HG03097 (cell line): ENCODE measurements around the gene GPN2.
A peak's percentile ranks its signal among the peaks of the same experiment; 100 is the strongest.
"Not testable (repeated sequence)": the region's sequence is repeated elsewhere in the genome, so short reads cannot be mapped to it uniquely, and the experiment has no call there.

ENCODE experiments used
- ATAC-seq: cut with Tn5 transposase; IDR thresholded peaks from one replicate; pipeline ENCODE4 v1.9.1; 2021; ENCODE audit not compliant: unreplicated experiment, low FRiP score

Gene GPN2

DNA sequence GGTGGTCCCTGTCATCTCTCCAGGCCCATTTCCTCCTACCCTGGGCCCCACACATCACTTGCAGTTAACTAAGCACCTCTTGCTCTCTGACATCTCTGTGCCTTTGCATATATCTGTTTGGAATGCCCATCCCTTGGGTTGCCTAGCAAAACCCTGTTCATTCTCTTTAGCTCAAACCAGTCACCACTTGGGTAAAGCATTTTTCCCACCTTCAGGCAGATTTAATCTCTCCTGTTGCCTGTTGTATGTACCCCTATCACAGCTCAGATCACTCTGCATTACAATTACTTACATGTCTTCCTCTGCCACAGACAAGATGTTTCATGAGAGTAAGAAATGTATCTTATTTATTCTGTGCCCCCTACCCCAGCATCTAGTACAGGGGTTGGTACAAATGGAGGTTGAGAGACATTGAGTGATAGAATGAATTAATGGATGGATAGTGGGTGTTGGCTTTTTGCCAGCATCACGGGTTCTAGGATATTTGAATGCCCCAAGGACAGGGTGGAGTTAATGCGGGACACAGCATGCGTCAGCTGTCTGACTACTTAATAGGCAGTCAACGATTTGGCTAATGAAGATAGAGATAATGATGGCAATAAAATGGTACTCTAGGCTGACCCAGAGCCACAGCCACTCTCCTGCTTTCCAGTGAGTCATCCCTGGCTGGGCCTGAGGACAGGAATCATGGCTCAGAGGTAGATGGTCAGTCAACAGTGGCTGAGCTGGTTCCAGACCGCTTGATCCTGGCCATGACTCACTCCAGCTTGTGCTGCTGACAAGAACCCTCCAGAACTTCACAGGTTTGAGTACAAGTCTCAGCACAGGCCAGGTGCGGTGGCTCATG is 17.2 kb upstream of the GPN2 start:
- ATAC-seq: no peak

DNA sequence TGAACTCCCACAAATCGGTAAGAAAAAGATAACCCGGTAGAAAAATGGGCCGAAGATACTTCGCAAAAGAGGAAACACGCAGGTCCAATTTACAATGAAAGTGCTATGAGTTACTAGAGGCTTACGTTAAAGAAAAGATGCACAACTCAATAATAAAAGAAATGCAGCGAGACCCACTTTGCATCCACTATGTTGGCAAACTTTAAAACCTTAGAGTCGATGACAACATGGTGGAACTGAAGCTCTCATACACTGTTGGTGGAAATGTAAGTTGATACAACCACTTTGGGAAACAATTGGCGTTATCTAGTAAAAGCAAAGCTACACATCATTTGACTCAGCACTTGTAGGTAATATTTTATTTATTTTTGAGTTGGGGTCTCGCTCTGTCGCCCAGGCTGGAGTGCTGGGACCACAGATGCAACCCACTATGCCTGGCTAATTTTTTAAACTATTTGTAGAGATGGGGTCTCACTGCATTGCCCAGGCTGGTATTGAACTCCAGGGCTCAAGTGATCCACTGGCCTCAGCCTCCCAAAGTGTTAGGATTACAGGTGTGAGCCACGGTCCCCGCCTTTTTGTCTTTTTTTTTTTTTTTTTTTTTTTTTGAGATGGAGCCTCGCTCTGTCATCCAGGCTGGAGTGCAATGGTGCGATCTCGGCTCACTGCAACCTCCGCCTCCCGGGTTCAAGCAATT is 10.9 kb upstream of the GPN2 start:
- ATAC-seq: no peak

DNA sequence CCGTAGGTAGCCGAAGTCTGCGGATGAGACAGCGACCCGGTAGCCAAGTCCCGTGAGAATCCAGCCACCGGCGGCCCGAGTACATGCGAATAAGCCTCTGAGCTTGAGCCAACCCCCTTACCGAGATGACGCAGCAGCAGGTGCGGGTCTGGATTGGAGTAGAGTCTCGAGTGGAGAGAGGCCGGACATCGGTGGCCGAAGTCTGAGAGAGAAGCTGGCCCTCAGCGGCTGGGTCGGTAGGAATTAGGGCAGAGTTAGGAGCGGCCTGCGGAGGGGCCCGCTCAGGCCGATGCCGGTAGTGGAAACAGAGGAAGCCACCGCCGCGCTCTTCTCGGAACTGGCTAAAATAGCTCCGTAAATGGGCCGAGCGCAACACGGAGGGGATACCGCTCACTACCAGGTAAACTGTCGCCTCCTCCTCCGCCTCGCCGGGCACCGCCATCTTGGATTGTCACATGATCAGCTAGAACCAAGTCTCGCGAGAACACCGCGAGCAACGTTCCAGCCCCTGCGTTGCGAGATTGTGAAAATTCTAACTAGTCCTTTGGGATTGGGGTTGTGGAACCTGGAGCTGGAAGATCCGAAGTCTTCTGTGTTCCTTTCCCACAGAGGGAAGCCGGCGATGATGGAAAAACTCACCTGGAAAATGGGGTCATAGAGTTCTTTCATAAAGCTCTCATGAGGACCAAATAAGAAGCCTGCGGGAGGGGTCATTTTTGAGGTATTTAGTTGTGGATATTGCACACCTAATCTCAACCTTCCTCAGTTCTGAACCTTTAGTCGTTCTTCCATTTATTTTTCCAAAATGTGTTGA is 10.1 kb upstream of the GPN2 start, which contains the start of gene GPATCH3:
Gene GPATCH3, minus strand, starts transcription at position 467 of the 814 bp plus-strand sequence. Its CDS starts 25 bp downstream, at position 442.
- ATAC-seq: peak; percentile 80

DNA sequence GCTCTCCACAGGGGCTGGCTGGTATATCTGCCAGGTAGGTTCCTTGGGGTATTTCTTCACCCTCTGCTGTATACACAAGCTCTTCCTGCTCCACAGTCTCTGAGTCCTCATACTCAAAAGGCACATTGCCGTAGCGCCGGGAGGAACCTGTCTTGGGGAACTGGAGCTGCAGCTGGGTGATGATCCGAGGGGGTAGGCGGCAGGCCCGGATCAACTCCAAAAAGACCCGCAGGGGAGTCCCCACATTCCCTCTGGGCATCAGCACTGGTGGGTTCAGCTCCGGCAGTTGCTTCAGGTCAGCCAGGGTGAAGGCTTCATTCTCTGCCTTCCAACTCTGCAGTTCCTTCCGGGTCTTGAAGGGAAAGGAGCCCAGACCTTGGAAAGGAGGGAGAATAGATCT is 7.3 kb upstream of the GPN2 start:
- ATAC-seq: no peak

DNA sequence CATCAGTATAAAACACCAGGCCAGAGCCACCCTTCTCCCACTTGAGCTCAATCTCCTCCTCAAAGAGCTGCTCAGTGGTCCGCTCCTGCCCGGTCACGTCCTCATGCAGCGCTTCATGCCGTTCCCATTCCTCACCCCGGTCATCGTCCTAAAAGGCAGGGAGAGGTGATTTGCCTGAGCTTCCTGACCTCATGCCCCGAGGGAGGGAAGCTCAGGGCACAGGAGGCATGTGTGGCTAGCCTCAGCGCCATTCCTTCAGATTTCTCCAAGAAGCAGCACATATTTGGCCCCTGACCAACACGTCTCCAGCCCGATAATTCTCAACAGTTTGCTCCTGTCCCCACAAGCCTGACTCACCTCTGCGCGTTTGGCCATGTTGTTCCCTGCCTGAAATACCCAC is 4.2 kb upstream of the GPN2 start:
- ATAC-seq: no peak

DNA sequence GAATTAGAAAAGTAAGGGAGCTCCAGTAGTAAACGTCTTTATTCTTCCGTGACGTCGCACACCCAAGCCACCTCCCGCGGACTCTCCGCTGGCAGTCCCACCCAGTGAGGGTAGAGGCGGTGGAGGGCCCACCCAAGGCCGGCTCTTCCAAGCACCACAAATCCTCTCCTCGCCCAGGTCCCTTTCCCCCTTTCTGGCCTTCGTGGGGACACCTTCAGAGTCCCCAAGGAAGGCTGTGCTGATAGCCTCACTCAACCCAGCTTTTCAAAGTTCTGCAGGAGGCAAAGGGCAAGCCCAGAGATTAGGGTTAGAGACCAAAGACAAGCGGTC is 349 bp upstream of the GPN2 start:
- ATAC-seq: peak; percentile 26

DNA sequence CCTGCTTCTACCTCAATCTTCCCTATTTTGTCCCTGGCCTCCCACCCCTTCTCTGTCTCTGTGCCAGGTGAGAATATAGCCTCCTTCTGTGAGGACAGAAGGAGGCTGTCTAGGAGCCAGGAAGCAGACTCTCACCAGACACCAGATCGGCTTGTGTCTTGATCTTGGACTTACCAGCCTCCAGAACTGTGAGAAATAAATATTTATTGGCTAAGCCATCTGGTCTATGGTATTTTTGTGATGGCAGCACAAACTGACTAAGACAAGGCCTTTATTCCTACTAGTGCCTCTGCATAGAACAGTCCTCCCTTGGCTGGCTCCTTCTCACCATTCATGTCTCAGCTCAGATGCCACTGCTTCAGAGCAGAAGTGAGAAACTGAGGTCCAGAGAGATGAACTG is 1.9 kb downstream of the GPN2 start:
- no peak for ATAC-seq

DNA sequence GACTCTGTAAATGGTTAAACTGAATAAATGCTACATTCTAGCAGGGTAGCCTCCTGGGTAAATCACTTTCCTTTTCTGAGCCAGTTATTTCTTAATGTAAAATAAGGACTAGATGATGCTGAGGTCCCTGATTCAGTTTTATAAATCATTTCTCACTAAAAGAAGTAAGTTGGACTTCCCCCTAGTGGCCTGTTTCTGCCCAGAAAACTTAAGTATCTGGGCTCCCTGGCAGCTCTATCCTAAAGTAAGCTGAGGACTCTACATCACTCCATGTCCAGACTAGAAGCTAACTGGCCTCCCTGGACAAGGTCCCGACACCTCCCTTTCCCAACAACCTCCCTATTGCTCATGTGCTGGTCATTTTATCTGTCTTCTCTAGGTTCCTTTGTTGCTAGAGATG is 3.0 kb downstream of the GPN2 start:
- ATAC-seq: no peak

DNA sequence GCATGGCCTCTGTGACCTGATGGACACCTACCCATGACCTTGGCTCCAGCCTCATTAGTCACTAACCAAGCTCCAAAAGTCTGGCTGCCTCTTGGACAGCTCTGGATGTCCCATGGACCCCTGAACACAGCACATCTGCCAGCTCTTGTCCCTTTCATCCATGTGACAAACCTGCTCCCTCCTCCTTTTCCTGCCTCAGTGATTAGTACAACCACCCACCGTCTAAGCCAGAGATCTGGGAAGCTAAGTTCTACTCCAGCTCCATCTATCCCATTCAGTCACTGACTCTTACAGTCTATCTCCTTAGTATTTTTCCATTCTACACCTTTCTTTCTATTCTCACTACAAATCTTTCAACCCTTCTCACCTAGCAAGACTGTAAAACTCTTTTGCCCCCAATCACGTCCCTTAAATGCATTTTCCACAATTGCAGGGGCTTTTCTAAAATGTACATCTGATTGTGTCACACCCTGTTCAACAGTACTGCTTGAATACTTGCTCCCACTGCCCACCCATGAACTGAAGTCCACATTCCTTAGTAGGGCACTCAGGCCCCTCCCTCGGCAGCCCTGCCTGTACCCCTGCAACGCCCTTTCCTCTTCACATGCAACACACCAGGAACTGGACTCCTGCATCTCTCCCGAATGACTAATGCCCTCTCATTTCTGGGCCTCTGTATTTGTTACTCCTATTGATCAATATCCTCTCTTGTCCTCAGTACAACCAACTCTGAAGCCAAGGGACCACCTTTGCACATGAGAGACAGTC is 7.2 kb downstream of the GPN2 start:
- no peak for ATAC-seq

DNA sequence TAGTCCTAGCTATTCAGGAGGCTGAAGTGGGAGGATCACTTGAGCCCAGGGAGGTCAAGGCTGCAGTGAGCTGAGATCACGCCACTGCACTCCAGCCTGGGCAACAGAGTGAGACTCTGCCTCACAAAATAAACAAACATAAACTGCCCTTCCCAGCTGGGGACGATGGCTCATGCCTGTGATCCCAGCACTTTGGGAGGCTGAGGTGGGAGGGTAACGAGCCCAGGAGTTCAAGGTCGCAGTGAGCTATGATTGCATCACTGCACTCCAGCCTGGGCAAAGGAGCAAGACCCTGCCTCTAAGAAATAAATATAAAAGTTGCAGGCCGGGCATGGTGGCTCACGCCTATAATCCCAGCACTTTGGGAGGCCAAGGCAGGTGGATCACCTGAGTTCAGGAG is 8.5 kb downstream of the GPN2 start:
- ATAC-seq: not testable (repeated sequence)

DNA sequence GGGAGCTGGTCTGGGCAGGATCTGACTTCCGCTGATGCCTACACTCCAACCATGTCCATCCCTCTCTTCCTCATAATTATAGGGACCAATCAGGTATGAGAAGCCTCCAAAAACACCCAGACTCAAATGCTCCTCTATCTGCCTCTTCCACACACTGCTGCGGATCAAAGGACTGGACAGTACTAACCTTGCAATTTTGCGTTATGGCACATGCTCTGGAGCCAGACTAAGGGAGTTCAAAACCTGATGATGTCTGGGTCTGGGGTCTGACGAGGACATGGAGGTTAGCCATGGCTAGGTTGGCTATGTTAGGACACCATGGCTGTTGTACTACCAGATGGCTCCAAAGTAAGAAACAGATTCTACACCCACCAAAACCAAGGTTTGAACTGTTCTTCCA is 10.3 kb downstream of the GPN2 start:
- no peak for ATAC-seq

DNA sequence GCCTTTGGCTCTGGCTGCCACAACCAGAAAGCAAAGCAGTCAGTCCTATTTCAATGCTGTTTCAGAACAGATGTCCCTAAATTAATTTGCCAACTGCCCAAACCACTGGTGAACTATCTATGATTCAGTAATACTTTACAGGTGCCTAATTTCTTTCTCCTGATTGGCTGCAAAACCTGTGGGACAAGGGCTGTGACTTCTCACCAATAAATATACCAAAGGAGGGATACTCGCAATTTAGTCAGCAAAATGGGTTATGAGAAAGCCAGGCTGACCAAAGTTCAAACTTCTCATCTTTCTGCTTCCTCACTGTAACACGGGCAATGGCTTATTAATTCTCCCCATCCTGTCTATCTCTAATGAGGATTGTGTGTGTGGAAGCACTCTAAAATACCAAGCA is 12.8 kb downstream of the GPN2 start:
- ATAC-seq: no peak

DNA sequence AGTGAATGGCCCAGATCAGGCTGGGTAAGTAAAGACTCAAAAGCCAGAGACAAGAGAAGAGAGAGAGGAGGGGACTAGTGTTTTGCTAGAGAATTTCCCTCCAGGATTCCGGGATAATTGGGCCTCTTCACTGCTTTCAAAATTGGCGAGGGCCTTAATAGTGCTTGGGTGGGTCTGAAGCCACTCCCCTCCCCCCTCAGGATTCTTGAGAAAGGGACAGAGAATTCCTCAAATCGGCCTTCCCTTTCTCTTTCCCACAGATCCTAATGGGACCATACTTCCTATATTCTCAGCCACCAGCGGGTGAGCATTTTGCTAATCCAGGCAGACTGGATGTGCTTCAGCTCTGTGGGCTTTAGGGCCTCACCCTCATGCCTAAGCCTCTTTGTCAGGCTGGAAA is 15.2 kb downstream of the GPN2 start:
- no peak for ATAC-seq

DNA sequence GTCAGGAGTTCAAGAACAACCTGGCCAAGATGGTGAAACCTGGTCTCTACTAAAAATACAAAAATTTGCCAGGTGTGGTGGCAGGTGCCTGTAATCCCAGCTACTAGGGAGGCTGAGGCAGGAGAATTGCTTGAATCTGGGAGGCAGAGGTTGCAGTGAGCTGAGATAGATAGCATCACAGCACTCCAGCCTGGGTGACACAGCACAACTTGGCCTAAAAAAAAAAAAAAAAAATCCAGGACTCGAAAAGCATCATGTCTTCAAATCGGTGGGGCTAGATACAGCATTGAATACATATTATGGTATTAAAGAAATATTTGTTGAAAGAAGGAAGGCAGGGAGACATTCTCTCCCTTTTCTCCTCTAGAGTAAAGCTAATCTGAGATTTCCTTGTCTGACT is 17.0 kb downstream of the GPN2 start:
- not testable (repeated sequence) for ATAC-seq

DNA sequence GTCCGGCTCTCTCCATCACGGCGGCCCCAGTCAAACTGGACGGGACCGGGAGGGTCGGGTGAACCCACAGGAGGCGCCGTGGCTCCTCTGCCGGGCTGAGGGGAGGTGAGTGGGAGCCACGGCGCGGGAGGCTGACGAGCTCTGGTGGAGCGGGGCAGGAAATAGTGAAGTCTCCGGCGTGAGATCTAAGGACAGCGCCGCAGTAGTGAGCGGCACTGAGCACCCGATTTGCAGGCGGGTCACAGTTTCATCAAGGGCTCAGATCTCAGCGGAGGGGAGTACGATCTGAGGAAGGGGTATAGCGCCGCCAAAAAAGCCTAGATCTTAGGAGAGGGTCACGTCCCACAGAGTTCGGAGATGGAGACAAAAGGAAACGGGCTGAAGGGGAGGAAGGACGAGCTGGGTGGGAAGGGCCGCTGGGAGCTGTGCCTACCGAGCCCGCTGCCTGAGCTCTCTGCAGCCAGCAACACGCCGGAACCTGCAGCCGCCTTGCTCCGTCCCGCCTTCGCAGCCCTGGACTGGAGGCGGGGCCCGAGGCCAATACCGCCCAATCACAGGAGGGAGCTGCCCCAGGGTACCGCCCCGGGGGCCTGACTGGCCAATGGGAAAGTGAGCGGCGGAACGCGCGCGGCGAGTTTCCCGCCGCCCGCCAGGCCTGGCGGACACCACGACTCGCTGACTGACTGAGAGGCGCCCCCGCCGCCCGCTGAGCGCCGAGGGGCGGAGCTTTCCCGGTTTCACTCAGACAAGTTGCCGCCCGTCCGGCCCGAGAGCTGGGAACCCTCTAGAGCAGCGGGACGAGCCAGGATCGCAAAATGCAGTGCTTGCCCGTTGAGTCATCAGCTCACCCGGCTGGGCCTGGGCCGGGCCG is 25.2 kb downstream of the GPN2 start:
- peak; percentile 84 for ATAC-seq

DNA sequence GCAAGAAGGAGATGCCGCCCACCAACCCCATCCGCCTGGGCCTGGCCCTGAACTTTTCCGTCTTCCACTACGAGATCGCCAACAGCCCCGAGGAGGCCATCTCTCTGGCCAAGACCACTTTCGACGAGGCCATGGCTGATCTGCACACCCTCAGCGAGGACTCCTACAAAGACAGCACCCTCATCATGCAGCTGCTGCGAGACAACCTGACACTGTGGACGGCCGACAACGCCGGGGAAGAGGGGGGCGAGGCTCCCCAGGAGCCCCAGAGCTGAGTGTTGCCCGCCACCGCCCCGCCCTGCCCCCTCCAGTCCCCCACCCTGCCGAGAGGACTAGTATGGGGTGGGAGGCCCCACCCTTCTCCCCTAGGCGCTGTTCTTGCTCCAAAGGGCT is 26.4 kb downstream of the GPN2 start:
- no peak for ATAC-seq

DNA sequence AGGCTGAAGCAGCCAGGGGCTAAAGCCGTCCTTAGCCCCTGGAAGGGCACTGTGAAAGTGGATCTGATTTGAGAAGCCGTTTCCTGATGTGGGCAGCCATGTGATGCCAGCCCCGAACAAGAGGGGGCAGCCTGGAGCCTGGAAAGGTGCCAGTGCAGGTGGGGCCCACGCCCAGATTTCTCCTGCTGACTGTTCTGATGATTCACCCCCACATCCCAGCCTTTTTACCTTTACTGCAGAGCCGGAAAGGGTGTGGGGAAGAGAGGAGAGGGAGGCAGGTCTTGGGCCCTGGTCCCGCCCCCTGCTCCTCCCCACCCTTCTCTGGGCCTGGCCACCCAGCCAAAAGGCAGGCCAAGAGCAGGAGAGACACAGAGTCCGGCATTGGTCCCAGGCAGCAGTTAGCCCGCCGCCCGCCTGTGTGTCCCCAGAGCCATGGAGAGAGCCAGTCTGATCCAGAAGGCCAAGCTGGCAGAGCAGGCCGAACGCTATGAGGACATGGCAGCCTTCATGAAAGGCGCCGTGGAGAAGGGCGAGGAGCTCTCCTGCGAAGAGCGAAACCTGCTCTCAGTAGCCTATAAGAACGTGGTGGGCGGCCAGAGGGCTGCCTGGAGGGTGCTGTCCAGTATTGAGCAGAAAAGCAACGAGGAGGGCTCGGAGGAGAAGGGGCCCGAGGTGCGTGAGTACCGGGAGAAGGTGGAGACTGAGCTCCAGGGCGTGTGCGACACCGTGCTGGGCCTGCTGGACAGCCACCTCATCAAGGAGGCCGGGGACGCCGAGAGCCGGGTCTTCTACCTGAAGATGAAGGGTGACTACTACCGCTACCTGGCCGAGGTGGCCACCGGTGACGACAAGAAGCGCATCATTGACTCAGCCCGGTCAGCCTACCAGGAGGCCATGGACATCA is 27.1 kb downstream of the GPN2 start, which contains the start of gene SFN:
Gene SFN, plus strand, starts transcription at position 369 of the 904 bp plus-strand sequence. Its CDS starts 64 bp downstream, at position 433.
- ATAC-seq: no peak

DNA sequence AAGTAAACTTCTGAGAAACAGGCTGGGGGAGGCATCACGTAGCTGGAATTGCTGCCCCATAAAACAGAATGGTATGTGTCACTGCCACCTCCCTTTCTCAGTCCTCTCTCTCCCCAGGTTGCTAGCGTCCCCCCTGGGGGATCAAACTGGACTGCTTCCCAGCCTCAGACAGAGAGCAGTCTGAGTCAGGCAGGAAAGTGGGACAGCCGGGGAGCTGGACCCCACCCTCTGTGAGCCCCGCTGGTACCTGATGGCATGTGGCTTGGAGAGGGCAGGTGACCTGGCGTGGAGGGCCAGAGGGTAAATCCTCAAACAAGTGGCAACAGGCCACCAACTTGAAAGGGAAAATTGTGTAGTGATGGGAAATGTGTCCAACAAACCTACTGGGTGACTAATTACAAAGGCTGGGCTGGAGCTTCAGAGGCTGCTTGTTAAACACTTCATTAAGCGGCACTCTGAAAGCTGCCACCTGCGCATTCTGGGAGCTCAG is 28.1 kb downstream of the GPN2 start:
- no peak for ATAC-seq
